T-helper 17 cell (primary cell): ENCODE data around the gene ZBTB48. TPM values are rescaled to one million over a fixed set of nuclear protein-coding genes. Genes with fewer than 3 reads are reported as not detected.
"Not testable (repeated sequence)": the region's sequence is repeated elsewhere in the genome, so short reads cannot be mapped to it uniquely, and the experiment has no call there.

Experiments used
- ATAC-seq: fragments of 150-1000 bp; cut with Tn5 transposase; 2 replicates; pipeline ENCODE4 v1.10.0; 2021; ENCODE audit warnings: mild to moderate bottlenecking, moderate library complexity
- DNase-seq, 3 donors: peaks; one replicate each; pipeline versions ENCODE4 v3.0.0 to v3.0.0-alpha.2; 2020 to 2021
- H3K9me3 ChIP-seq: one replicate; pipeline ENCODE4 v1.7.0; 2013; ENCODE audit warnings: low read length, mild to moderate bottlenecking; ENCODE audit not compliant: control insufficient read depth, poor library complexity, severe bottlenecking
- H3K27ac Mint-ChIP-seq: one replicate; pipeline ENCODE4 v1.8.0; 2022; ENCODE audit warnings: mild to moderate bottlenecking, moderate library complexity, mixed read lengths
- H3K27me3 Mint-ChIP-seq: one replicate; pipeline ENCODE4 v1.8.0; 2022; ENCODE audit warnings: mixed read lengths
- H3K36me3 Mint-ChIP-seq: one replicate; pipeline ENCODE4 v1.8.0; 2022; ENCODE audit warnings: low read depth, mixed read lengths
- H3K4me1 Mint-ChIP-seq: one replicate; pipeline ENCODE4 v1.8.0; 2022; ENCODE audit warnings: mild to moderate bottlenecking, mixed read lengths
- H3K4me3 Mint-ChIP-seq: one replicate; pipeline ENCODE4 v1.8.0; 2022; ENCODE audit warnings: mild to moderate bottlenecking, moderate library complexity, mixed read lengths
- total RNA-seq, 4 donors: library from RNA in 2 of 4; stranded (reverse) in 2 of 4; gene quantifications; one replicate each; pipeline ENCODE4 v1.2.3 and lab custom pipeline; 2022 to 2026

The ZBTB48 gene
- total RNA-seq, 2 donors from 2014 or later, result 34.0 to 34.2 TPM

DNA sequence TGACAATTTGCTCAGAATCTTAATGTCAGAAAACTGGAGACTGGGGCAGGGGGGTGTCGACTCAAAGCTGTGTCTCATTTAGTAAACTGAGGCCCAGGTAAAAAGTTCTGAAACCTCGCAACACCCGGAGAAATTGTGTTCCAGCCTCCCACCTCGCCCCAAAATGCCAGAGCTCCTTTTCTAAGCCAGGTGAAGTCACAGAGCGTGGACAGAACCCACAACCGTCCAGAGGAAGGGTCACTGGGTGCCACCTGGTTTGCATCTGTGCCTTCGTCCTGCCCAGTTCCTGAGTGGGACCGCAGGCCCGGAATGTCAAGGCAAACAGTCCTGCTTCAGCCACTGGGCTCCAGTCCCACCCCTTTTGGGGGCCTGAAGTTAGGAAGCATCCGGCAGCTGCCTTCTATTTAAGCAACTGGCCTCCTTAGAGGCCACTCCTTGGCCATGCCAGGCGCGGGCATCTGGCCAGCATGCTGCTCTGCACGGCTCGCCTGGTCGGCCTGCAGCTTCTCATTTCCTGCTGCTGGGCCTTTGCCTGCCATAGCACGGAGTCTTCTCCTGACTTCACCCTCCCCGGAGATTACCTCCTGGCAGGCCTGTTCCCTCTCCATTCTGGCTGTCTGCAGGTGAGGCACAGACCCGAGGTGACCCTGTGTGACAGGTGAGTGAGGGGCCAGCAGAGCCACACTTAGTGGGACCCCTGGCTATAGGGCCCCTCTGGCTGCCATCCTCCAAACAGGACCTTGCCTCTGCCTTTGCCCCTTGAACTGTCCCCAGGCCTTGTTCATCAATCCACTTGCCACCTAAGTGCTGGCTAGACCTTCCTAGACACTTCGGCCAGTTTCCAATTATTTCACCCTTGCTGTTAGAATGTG, 24.7 kb upstream of the ZBTB48 start, which contains the start of gene TAS1R1:
Gene TAS1R1 (plus strand): TSS at position 401 of the 872 bp plus-strand sequence. CDS start 67 bp downstream, at position 468.
- H3K9me3 ChIP-seq, result no peaks in the 10 kb centered on the region
- peak within 1 kb of the TSS; percentile 81 for H3K4me3 Mint-ChIP-seq
- H3K36me3 Mint-ChIP-seq, result no peaks in the 10 kb centered on the region
- H3K4me1 Mint-ChIP-seq, result peaks cover 2% of the 10 kb centered on the region
- ATAC-seq (no peak), DNase-seq (no peak)
- H3K27me3 Mint-ChIP-seq, result no peaks in the 10 kb centered on the region
- H3K27ac Mint-ChIP-seq, result peak within 1 kb of the TSS; percentile 49

- DNase-seq (no peak), ATAC-seq (no peak)
- Mint-ChIP-seq H3K4me1 (peaks cover 4% of the 10 kb centered on the region), H3K27ac (no peak overlapping the region), H3K27me3 (peaks cover 7% of the 10 kb centered on the region), H3K4me3 (no peak overlapping the region), H3K36me3 (no peaks in the 10 kb centered on the region)
- no peaks in the 10 kb centered on the region for H3K9me3 ChIP-seq
Observed at GRCh38 chr1:6557597-6557996, 22.2 kb upstream of the ZBTB48 start.

GRCh38 chr1:6559161-6559560, 20.6 kb upstream of the ZBTB48 start:
- H3K27ac Mint-ChIP-seq, H3K4me1 Mint-ChIP-seq, ATAC-seq, H3K36me3 Mint-ChIP-seq, H3K27me3 Mint-ChIP-seq, DNase-seq, H3K4me3 Mint-ChIP-seq, H3K9me3 ChIP-seq: not testable (repeated sequence)

GRCh38 chr1:6560267-6560666, 19.5 kb upstream of the ZBTB48 start:
- no peak overlapping the region for H3K27ac Mint-ChIP-seq
- no peak overlapping the region for H3K4me3 Mint-ChIP-seq
- DNase-seq, result no peak
- H3K9me3 ChIP-seq, result no peaks in the 10 kb centered on the region
- ATAC-seq, result no peak
- H3K36me3 Mint-ChIP-seq, result no peaks in the 10 kb centered on the region
- H3K27me3 Mint-ChIP-seq, result peaks cover 7% of the 10 kb centered on the region
- H3K4me1 Mint-ChIP-seq, result peaks cover 2% of the 10 kb centered on the region

DNA sequence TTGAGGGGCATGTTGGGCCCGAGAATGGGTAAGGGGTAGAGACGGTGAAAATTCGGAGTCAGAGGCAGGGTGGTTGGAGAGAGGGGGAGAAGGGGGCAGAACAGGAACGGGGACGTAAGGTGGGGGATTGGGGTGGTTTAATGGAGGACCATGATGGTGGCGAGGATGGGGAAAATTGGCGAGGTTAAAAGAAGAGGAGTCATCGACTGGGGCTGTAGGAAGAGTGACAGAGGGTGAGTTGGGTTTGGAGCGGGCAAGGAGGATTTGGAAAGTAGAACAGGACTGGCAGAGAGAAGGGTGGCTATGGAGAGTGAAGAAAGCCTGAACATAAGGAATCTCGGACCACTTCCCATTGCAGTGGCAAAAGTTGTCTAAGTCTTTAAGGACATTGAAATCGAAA, 10.8 kb upstream of the ZBTB48 start:
- Mint-ChIP-seq H3K4me1 (peaks cover 5% of the 10 kb centered on the region), H3K27ac (no peak overlapping the region), H3K4me3 (no peak overlapping the region), H3K36me3 (peaks cover 3% of the 10 kb centered on the region), H3K27me3 (no peaks in the 10 kb centered on the region)
- ATAC-seq (no peak), DNase-seq (no peak)
- no peaks in the 10 kb centered on the region for H3K9me3 ChIP-seq

- no peak overlapping the region for H3K27ac Mint-ChIP-seq
- ATAC-seq (no peak), DNase-seq (no peak)
- no peaks in the 10 kb centered on the region for H3K27me3 Mint-ChIP-seq
- H3K4me3 Mint-ChIP-seq, result no peak overlapping the region
- no peaks in the 10 kb centered on the region for H3K9me3 ChIP-seq
- H3K4me1 Mint-ChIP-seq, result peaks cover 5% of the 10 kb centered on the region
- H3K36me3 Mint-ChIP-seq, result peaks cover 3% of the 10 kb centered on the region
Observed at GRCh38 chr1:6570100-6570499, 9.7 kb upstream of the ZBTB48 start.

- DNase-seq (no peak), ATAC-seq (no peak)
- no peak overlapping the region for H3K4me3 Mint-ChIP-seq
- no peaks in the 10 kb centered on the region for H3K27me3 Mint-ChIP-seq
- no peak overlapping the region for H3K27ac Mint-ChIP-seq
- H3K9me3 ChIP-seq, result no peaks in the 10 kb centered on the region
- H3K36me3 Mint-ChIP-seq, result peaks cover 3% of the 10 kb centered on the region
- peaks cover 5% of the 10 kb centered on the region for H3K4me1 Mint-ChIP-seq
Observed at GRCh38 chr1:6570987-6571386, 8.8 kb upstream of the ZBTB48 start.

- H3K27me3 Mint-ChIP-seq, result no peaks in the 10 kb centered on the region
- DNase-seq, result no peak
- no peak overlapping the region for H3K4me3 Mint-ChIP-seq
- no peaks in the 10 kb centered on the region for H3K9me3 ChIP-seq
- H3K27ac Mint-ChIP-seq, result peak overlapping the region; percentile 16
- H3K4me1 Mint-ChIP-seq, result peaks cover 5% of the 10 kb centered on the region
- no peak for ATAC-seq
- peaks cover 3% of the 10 kb centered on the region for H3K36me3 Mint-ChIP-seq
Observed at GRCh38 chr1:6572653-6573383, 7.0 kb upstream of the ZBTB48 start.

GRCh38 chr1:6574025-6574620, 5.7 kb upstream of the ZBTB48 start:
- peaks cover 8% of the 10 kb centered on the region for H3K4me1 Mint-ChIP-seq
- H3K27me3 Mint-ChIP-seq, result no peaks in the 10 kb centered on the region
- no peak overlapping the region for H3K27ac Mint-ChIP-seq
- DNase-seq (no peak), ATAC-seq (no peak)
- H3K4me3 Mint-ChIP-seq, result no peak overlapping the region
- H3K9me3 ChIP-seq, result no peaks in the 10 kb centered on the region
- peaks cover 3% of the 10 kb centered on the region for H3K36me3 Mint-ChIP-seq

- no peak overlapping the region for H3K27ac Mint-ChIP-seq
- H3K4me1 Mint-ChIP-seq, result peaks cover 12% of the 10 kb centered on the region
- peaks cover 3% of the 10 kb centered on the region for H3K36me3 Mint-ChIP-seq
- H3K9me3 ChIP-seq, result no peaks in the 10 kb centered on the region
- H3K4me3 Mint-ChIP-seq, result no peak overlapping the region
- no peak for ATAC-seq
- no peaks in the 10 kb centered on the region for H3K27me3 Mint-ChIP-seq
- no peak for DNase-seq
Observed at GRCh38 chr1:6574818-6575217, 5.0 kb upstream of the ZBTB48 start.

- peaks cover 28% of the 10 kb centered on the region for H3K4me1 Mint-ChIP-seq
- no peaks in the 10 kb centered on the region for H3K9me3 ChIP-seq
- H3K27me3 Mint-ChIP-seq, result no peaks in the 10 kb centered on the region
- no peak overlapping the region for H3K4me3 Mint-ChIP-seq
- H3K27ac Mint-ChIP-seq, result no peak overlapping the region
- DNase-seq, result no peak
- H3K36me3 Mint-ChIP-seq, result no peaks in the 10 kb centered on the region
- ATAC-seq, result no peak
Observed at GRCh38 chr1:6577831-6578525, 1.8 kb upstream of the ZBTB48 start.

DNA sequence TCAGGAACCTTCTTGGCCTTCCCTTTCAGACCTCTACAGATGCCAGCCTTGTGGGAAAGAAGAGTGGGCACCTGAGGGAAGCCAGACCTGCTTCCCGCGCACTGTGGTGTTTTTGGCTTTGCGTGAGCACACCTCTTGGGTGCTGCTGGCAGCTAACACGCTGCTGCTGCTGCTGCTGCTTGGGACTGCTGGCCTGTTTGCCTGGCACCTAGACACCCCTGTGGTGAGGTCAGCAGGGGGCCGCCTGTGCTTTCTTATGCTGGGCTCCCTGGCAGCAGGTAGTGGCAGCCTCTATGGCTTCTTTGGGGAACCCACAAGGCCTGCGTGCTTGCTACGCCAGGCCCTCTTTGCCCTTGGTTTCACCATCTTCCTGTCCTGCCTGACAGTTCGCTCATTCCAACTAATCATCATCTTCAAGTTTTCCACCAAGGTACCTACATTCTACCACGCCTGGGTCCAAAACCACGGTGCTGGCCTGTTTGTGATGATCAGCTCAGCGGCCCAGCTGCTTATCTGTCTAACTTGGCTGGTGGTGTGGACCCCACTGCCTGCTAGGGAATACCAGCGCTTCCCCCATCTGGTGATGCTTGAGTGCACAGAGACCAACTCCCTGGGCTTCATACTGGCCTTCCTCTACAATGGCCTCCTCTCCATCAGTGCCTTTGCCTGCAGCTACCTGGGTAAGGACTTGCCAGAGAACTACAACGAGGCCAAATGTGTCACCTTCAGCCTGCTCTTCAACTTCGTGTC, 995 bp upstream of the ZBTB48 start:
- Mint-ChIP-seq H3K4me1 (peaks cover 28% of the 10 kb centered on the region), H3K27ac (peak overlapping the region; percentile 95), H3K36me3 (no peaks in the 10 kb centered on the region), H3K27me3 (no peaks in the 10 kb centered on the region), H3K4me3 (peak overlapping the region; percentile 96)
- no peak for DNase-seq
- no peaks in the 10 kb centered on the region for H3K9me3 ChIP-seq
- ATAC-seq, result no peak
